ENCODE results near the gene OR4A16.

OR4A16 gene

DNA sequence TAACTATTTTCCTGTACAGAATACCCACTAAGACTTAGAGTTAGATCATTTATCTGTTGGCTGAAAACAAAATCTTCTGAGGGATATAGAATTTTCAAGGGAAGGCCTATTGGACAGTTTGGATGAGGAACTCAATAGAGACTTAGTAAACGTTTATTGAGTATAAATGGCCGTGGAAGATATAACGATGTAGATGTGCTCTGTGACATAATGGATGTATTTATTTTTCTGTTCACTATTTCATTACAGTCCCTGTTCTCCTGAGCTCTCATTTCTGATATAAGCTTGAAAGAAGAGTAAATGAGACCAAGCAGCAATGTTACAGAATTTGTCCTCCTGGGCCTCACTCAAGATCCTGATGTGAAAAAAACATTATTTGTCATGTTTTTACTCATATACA lies at the start of gene OR4A16:
Gene OR4A16, plus strand, starts transcription at position 301 of the 400 bp plus-strand sequence. Its CDS starts 0 bp downstream, at position 301.
- DNase-seq (ENCODE audit: low spot score), result no peak

GRCh38 chr11:55324500-55324899 lies 18.5 kb upstream of the OR4A16 start:
- DNase-seq (ENCODE audit: low spot score), result no peak

- DNase-seq (ENCODE audit: low spot score), result no peak
Measured at GRCh38 chr11:55345306-55345705, 2.3 kb downstream of the OR4A16 start.

DNA sequence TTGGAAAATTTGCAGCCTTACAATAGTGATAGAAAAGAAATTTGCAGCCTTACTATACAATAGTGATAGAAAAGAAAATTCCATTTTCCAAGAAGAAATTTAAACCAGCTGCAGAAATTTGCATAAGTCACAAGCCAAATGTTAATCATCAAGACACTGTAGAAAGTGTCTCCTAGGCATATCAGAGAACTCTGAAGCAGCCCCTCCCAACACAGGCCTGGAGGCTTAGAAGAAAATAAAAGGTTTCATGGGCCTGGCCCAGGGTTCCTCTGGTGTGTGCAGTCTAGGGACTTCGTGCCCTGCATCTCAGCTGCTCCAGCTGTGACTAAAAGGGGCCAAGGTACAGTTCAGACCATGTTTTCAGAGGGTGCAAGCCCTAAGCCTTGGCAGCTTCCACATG lies 6.0 kb downstream of the OR4A16 start:
- DNase-seq (ENCODE audit: low spot score), result no peak

DNA sequence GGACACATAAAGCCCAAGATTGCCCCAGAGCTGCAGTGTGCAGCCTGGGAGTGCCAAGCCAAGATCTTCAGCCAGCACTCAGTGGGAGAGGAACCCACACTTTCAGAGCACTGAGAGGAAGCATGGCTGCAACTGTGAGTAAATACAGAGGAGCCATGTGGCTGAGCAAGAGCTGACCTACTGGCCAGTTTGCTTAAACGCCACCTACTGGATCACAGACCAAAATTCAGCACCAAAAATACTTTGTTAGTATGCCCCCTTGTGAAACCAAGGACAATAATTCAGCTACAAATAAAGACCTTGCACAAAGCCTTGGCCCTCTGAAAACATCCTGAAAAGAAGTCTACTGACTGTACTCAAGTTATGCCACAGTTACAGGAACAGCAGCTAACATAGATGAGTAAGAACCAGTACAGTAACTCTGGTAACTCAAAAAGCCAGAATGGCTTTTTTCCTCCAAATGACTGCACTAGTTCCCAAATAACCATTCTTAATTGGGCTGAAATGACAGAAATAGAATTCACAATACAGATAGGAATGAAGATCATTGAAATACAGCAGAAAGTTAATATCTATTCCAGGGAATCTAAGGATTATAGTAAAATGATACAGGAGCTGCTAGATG lies 14.7 kb downstream of the OR4A16 start:
- no peak for DNase-seq (ENCODE audit: low spot score)

DNA sequence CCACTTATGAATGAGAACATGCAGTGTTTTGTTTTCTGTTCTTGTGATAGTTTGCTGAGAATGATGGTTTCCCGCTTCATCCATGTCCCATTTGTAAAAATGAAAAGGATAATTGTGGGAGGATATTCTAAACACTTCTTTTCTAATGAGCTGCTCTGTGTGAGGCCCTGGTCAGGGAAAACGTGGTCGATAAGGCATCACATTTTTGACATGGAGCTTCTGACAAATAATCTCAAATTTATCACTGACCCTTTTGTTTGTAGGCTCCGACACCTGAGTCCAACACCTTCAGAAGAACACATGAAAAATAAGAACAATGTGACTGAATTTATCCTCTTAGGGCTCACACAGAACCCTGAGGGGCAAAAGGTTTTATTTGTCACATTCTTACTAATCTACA lies 24.7 kb downstream of the OR4A16 start, which contains the start of gene OR4A15:
Gene OR4A15, plus strand, starts transcription at position 301 of the 400 bp plus-strand sequence. Its CDS starts 0 bp downstream, at position 301.
- no peak for DNase-seq (ENCODE audit: low spot score)
